HG03045 (cell line): ENCODE results near the gene SLC25A44.

Source experiments
- ATAC-seq: cut with Tn5 transposase; IDR thresholded peaks from one replicate; pipeline ENCODE4 v1.9.1; 2021; ENCODE audit warnings: mild to moderate bottlenecking, moderate library complexity; ENCODE audit not compliant: unreplicated experiment

The SLC25A44 gene

DNA sequence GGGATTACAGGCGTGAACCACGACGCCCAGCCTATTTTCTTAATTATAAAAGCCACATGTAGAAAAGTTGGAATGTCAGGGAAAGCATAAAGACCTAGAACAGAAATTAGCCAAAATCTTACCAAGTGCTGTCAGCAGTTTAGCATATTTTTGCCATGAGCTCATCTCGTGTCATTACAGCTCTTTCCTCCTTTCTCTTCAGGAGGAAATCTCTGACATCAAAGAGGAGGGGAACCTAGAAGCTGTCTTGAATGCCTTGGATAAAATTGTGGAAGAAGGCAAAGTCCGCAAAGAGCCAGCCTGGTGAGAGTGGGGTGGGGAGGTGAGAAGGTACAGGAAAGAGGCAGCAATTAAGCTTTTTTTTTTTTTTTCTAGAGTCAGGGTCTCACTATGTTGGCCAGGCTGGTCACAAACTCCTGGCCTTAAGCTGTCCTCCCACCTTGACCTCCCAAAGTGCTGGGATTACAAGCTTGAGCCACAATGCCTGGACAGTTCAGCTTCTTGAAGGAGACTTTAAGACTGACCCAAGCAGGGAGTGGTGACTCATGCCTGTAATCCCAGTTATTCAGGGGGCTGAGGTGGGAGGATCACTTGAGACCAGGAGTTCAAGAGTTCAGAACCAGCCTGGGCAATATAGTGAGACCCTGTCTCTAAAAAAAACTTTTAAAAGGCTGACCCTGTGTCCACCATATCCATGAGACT lies 39.7 kb downstream of the SLC25A44 start:
- ATAC-seq: no peak

DNA sequence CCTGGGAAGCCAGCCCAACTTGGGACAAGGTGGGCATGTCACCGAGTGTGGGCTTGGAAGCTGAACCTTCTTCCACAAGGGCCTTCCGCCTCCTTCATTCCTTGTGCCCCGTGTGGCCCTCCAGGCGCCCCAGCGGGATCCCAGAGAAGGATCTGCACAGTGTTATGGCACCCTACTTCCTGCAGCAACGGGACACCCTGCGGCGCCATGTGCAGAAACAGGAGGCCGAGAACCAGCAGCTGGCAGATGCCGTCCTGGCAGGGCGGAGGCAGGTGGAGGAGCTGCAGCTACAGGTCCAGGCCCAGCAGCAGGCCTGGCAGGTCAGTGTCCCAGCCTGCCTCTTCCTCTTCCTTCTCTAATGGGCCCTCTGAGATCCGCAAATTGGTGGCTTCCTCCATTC lies 42.3 kb downstream of the SLC25A44 start:
- no peak for ATAC-seq

DNA sequence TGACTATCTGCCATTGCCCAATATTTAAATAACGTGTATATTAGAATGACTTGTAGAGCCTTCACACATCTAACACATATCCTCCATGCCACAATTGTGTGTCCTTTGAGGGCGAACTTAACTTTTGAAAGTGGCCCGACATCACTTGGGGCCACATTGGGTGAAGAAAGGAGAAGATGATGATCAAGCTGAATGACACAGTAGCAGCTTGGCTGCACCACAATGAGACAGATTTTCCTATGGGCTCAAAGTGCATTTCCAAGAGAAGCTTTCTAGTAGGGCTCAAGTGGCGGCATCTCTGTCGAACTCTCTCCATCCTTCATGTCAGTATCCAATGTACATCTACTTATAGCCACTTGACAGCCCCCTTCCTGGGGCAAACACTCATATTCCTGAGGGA lies 44.3 kb downstream of the SLC25A44 start:
- no peak for ATAC-seq

DNA sequence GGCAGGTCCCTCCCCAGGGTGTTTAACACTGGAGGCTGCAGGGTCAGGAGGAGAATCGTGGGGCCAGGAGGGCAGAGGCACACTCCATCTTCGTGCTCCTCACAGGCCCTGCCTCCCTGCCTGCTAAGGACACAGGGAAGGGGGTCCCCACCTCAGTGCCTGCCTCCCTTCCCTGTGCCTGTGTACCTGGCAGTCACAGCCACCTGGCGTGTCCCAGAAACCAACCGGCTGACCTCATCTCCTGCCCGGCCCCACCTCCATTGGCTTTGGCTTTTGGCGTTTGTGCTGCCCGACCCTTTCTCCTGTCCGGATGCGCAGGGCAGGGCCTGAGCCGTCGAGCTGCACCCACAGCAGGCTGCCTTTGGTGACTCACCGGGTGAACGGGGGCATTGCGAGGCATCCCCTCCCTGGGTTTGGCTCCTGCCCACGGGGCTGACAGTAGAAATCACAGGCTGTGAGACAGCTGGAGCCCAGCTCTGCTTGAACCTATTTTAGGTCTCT lies 47.5 kb downstream of the SLC25A44 start:
- ATAC-seq: no peak

DNA sequence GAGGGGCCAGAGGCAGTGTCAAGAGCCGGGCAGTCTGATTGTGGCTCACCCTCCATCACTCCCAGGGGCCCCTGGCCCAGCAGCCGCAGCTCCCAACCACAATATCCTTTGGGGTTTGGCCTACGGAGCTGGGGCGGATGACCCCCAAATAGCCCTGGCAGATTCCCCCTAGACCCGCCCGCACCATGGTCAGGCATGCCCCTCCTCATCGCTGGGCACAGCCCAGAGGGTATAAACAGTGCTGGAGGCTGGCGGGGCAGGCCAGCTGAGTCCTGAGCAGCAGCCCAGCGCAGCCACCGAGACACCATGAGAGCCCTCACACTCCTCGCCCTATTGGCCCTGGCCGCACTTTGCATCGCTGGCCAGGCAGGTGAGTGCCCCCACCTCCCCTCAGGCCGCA lies 48.0 kb downstream of the SLC25A44 start, which contains the start of gene BGLAP:
Gene BGLAP, plus strand, starts transcription at position 259 of the 400 bp plus-strand sequence. Its CDS starts 48 bp downstream, at position 307.
- no peak for ATAC-seq

DNA sequence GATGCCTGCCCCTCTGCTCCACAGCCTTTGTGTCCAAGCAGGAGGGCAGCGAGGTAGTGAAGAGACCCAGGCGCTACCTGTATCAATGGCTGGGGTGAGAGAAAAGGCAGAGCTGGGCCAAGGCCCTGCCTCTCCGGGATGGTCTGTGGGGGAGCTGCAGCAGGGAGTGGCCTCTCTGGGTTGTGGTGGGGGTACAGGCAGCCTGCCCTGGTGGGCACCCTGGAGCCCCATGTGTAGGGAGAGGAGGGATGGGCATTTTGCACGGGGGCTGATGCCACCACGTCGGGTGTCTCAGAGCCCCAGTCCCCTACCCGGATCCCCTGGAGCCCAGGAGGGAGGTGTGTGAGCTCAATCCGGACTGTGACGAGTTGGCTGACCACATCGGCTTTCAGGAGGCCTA lies 48.8 kb downstream of the SLC25A44 start:
- no peak for ATAC-seq

DNA sequence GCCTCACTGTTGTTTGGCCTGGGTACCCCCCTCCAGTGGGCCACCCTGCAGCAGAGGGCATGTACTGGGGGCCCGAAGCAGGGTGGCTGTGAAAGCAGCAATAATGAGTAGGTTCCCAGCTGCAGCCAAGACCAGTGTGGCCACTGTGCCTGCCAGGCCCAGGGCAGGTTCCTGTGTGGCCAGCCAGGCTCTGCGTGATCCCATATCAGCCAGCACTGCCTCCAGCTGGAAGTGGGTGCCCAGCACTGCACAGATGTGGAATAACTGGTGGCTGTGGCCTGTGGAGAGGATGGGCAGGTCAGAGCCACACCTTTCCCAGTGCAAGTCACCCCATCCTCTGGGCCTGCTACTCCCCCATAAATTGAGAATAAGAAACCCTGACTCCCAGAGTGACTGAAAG lies 50.2 kb downstream of the SLC25A44 start:
- no peak for ATAC-seq

DNA sequence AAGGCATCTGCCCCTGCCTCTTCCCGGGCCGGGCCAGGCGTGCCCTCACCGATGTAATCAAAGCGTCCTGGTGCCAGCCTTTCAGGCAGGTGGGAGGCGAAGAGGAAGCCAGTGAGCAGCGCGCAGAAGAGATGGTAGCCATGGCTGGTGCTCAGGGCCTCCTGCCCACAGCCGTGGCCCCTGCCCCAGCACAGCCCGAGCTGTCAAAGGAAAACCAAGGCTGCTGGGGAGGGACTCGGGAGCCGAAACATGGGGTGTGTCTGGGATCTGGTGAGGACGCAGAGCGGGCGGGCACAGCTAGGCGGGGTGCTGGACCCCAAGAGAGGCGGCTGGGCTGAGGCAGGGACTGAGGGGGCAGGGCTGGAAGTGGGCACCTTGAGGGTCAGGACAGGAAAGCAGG lies 50.8 kb downstream of the SLC25A44 start:
- no peak for ATAC-seq

DNA sequence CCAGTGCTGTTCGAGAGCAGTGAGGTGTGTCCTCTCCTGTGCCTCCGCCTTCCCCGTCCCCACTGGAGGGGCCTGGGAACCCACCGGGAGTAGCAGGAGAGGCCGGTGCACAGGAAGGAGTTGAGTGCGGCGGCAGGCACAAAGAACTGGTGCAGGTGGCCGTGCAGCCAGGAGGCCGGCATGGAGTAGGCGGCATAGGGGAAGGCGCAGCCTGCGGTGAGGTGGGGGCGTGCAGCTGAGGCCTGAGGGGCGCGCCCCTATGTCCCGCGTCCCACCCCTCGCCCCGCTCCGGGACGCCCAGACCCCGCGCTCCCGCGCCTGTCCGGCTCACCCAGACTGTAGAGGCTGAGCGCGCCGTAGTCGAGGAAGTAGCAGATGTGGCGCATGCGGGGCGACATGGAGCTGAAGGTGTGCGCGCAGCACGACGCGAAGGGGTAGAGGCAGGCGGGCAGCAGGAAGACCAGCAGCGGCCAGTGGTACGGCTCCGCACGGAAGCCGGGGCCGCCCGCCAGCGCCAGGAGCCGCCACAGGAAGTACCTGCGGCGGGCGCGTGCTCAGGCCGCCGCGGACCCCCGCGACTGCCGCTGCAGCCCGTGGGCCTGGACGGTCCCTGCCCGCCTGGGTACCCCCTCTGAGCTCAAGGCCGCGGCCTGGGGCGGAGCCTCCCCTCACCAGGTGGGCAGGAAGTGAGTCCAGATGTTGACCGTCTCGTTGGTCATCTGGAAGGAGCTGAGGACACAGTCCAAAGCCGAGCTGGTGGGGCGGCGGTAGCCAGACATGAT lies 51.7 kb downstream of the SLC25A44 start:
- no peak for ATAC-seq

DNA sequence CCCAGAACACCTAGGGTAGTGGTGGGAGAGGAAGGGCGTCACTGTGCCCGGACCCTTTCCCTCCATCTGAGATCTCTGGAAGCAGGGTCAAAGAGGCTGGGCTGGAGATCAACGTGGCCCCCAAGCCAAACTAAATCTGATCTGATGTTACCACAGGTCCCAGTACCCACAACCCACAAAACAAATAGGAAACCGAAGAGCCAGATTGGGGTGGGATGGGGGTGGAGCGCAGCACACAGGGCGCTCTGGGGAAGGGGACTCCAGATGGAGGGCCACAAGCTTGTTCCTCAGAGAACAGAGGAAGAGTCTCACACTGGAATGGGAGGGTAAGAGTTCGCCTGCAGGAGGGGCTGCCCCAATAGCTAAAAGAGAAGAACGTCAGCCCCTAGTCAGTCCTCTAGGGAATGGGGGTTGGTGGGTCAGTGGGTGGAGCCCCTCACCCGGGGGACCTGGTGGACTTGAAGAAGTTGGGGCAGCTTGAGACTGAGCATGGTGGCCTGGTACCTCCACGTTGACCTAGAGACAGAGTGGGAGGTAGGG lies 52.4 kb downstream of the SLC25A44 start:
- no peak for ATAC-seq

DNA sequence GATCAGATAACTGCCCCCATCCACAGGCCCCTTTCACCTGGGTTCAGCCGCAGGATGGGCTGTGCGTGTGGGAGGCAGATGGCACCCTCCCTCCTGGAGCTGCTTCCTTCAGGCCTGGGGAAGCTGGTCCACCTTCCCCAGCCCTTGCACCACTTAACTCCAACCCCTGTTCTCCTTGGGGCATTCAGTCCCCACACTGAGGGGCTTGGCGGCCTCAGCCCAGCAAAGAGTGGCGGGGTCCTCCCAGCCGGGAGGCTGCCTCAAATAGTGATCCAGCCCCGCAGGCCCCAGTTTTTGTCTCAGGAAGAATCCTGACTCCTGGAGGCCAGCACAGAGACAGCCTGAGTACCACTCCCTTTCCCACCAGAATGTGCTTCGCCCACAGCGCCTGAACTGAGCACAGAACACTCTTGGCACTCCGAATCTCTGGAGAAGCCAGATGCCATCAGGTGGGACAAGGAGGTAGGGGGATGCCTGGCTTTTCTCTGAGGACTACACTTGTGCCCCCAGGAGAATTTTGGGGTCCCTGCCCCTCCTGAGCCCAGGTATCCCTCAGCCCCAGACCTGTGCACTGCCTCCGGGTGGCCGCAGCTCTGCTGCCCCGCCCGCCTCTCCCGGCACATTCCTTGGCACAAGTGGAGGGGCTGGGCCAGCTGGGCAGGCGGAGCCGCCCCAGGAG lies 53.0 kb downstream of the SLC25A44 start:
- no peak for ATAC-seq

DNA sequence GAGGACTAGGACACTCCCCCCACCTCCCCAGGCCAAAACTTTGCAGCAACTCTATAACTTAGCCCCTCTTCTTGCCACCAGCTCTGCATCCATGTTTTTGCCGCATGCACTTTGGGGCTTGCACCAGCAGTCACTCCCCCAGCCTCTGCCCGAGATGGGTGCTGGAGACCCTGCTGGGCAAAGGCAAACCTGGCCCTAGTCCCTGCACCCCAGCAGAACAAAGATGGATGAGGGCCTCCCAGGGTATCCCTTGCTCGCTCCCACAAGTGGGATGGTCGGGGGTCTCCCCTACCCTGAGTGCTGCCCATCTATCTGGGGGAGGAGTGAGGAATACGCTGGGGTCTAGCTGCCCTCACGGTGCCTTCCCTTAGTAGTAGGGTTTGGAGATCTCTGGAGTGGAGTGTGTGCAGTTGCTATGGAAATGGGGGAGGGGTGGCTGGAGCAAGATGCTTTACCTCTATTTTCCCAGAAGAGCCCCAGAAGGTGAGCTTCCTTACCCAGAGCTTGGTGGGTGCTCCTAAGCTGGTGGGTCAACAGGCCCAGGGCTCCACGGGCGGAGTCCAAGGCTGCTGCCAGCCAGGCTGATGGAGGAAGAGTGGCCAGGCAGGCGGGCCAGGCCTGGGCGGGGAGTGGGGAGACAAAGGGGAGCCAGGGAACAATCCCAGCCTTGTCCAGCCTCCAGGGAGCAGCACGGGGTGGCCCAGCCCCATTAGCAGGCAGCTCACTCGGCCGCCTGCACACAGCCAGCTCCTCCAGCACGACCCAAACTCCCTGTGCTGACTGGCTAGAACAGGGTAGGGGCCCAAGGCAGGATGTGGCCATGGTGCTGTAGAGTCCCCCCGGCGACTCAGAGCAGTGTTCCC lies 53.8 kb downstream of the SLC25A44 start, which contains the start of gene PAQR6:
Gene PAQR6, minus strand, starts transcription at position 597 of the 863 bp plus-strand sequence. CDS start 1,325 bp downstream, outside the sequence.
- ATAC-seq: no peak

DNA sequence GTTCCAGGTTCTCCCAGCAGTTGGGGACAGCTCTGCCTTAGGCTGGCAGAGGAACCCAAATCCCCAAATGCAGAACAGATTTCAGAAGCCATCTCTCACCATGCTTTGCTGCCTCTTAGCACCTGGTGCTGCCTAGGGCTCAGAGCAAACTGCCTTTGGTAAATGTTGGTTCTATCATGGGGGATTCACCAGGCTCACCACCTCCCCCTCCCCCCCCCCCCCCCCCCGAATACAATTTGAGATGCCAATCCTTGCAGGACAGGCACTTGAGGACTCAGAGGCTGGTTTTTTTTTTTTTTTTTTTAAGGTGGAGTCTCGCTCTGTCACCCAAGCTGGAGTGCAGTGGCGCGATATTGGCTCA lies 54.4 kb downstream of the SLC25A44 start:
- no peak for ATAC-seq

DNA sequence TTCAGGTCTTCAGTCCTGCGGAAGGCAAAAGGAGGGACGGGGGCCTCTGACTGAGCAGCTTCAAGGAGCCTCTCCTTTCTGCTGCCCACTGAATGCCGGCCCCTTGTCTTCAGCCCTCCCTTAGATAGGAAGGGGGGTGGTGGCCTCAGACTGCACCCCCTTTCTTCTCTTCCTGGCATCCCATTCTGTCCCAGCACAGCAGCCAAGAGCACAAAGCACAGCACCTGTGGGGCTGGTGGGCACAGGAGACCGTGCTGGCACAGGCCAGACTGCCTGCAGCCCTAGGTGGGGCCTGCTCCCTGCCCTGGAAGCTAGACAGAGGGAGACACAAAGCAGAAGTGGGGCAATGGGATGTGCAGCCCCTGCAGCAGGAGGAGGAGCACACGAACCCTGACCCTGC lies 55.7 kb downstream of the SLC25A44 start:
- ATAC-seq: no peak

DNA sequence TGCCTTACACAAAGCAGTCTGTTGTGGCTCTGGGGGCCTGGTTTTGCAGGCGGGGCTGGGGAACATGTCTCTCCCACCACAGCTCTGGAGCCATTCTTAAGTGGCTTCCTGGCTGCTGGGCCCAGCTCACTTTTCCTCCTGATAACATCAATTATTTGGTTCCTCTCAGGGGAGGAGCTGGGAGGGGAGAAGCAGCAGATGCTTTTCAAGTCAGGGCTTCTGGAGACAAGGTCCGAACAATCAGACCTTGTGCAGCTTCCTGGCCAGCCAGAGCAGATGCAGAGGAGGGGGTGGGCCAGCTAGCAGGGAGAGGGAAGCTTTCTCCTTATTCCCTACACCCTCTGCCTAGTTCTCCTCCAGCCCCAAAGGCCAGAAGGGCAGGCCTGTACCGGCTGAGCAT lies 57.6 kb downstream of the SLC25A44 start:
- no peak for ATAC-seq

DNA sequence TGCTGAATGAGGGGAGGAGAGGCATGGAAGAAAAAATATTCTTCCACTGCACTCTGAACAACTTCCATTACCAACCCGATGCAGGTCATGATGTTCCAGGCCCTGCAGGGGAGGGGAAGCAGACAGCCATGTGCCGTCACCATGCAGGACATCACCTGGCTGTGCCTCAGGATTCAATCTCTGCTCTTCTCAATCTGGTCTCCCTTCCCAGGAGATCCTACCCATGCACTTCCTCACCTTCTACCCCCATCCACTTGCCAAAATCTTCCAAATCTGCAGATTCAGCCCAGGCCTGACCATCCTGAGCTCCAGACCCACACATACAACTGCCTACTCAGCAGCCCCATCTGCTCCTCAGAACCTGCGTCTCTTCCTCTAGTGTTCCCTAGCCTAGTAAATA lies 59.7 kb downstream of the SLC25A44 start:
- no peak for ATAC-seq

DNA sequence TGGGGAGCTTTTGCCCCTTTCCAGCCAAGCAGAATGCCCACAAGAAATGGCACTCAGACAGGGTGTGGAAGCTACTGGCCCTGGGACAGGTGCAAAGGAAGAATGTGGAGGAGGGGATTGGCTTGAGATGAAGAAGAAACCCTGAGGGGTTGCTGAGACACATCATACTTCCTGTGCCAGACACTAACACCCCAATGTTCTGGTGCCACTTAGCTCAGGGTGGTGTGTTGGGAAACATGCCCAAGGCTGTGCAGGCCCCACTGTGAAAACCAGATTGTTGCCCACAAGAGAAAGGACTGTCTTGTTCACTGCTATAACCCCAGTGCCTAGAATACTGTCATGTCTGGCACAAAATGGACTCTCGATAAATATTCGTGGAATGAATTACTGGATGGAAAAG lies 63.8 kb downstream of the SLC25A44 start:
- no peak for ATAC-seq

DNA sequence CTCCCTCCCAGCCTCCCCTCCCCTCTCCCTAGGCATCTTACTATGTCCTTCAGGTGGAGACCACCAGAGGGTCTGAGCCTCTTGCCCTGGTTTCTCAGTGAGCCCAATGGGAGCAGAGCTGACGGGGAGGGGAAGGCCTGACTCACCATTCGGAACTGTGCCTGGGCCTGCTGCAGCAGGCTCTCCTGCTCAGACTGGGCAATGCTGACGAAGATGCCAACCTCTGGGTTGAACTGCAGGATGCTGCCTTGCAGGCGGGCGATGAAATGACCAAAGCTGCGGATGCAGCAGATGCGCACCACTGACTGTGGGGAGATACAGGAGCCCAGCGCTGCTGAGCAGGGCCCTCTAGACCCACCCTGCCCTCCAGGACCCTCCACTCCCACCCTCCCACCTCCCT lies 65.0 kb downstream of the SLC25A44 start:
- ATAC-seq: no peak

DNA sequence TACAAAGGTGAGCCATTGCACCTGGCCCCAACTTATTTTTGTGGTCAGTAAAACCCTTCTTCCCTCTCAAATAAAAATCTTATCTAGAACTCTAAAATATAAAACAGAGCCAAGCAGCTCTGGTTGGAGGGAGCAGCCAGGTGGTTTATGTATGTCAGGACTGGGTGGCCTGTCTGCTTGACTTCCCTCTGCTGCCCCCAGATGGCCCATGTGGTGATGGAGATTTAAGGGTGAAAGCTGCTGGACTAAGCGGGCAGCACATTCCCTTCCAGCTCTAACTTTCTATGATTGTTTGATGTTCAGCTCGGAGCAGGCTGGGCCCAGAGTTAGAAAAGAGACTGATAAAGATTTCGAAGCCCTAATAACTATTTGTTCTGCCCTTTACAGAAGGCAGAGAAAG lies 65.9 kb downstream of the SLC25A44 start:
- ATAC-seq: no peak

DNA sequence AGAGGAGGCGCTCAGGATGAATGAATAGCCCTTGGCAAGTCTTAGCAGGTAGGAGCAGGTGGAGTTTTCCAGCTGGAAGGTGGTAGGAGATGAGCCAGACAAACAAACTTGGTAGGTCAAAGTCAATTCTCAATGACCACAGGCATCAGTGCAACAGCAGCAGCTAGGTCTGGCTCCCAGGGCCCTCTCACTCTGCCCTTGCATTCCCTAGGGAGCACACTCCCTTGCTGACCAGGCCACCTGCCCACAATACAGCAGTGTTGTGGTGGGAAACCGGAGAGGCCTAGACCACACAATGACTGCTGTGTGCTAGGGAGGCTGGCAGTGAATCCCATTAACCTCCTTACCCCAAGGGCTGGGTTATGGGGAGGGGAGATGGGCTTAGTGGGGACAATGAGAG lies 67.0 kb downstream of the SLC25A44 start:
- ATAC-seq: no peak
